GM23248 (cell line): ENCODE data around the gene SLC25A39. TPM values are rescaled to one million over a fixed set of nuclear protein-coding genes. Genes with fewer than 3 reads are reported as not detected.
"Not testable (repeated sequence)": the region's sequence is repeated elsewhere in the genome, so short reads cannot be mapped to it uniquely, and the experiment has no call there.

Source experiments
- DNase-seq: peaks from one replicate; pipeline ENCODE4 v3.0.0-alpha.2; 2015
- H2AFZ ChIP-seq: fragments of 200-600 bp; sonication (generic); 2 replicates; pipeline ENCODE4 v1.6.1; 2016; ENCODE audit warnings: antibody characterized with exemption
- H3F3A ChIP-seq: fragments of 200-600 bp; sonication (generic); 2 replicates; pipeline ENCODE4 v1.6.1; 2016; ENCODE audit warnings: mild to moderate bottlenecking, antibody characterized with exemption, mixed run types; ENCODE audit not compliant: insufficient read depth
- H3K27ac ChIP-seq: fragments of 200-600 bp; sonication (generic); 2 replicates; pipeline ENCODE4 v1.5.1; 2016; ENCODE audit warnings: mild to moderate bottlenecking
- H3K27me3 ChIP-seq: fragments of 200-600 bp; sonication (generic); replicated peaks from 2 replicates; pipeline ENCODE4 v1.6.1; 2016; ENCODE audit warnings: mild to moderate bottlenecking; ENCODE audit not compliant: insufficient read depth
- H3K36me3 ChIP-seq: fragments of 200-600 bp; sonication (generic); 2 replicates; pipeline ENCODE4 v1.6.1; 2016; ENCODE audit warnings: low read depth, mild to moderate bottlenecking
- H3K4me1 ChIP-seq: fragments of 200-600 bp; sonication (generic); 2 replicates; pipeline ENCODE4 v1.6.1; 2016; ENCODE audit warnings: mild to moderate bottlenecking; ENCODE audit not compliant: insufficient read depth
- H3K4me2 ChIP-seq: fragments of 200-600 bp; sonication (generic); one replicate; pipeline ENCODE4 v1.6.1; 2016; ENCODE audit warnings: mild to moderate bottlenecking; ENCODE audit not compliant: unreplicated experiment
- H3K4me3 ChIP-seq: fragments of 200-600 bp; sonication (generic); 2 replicates; pipeline ENCODE4 v1.5.1; 2016; ENCODE audit warnings: mild to moderate bottlenecking
- H3K79me2 ChIP-seq: fragments of 200-600 bp; sonication (generic); 2 replicates; pipeline ENCODE4 v1.6.1; 2016; ENCODE audit warnings: mild to moderate bottlenecking; ENCODE audit not compliant: insufficient read depth
- H3K9ac ChIP-seq: fragments of 200-600 bp; sonication (generic); 2 replicates; pipeline ENCODE4 v1.6.1; 2016; ENCODE audit warnings: mild to moderate bottlenecking
- H3K9me2 ChIP-seq: fragments of 200-600 bp; sonication (generic); 2 replicates; pipeline ENCODE4 v1.6.1; 2016; ENCODE audit warnings: mixed run types, mild to moderate bottlenecking, moderate library complexity; ENCODE audit not compliant: insufficient read depth
- H3K9me3 ChIP-seq: fragments of 200-600 bp; sonication (generic); one replicate; pipeline ENCODE4 v1.6.1; 2017; ENCODE audit warnings: low read depth
- H4K20me1 ChIP-seq: fragments of 200-600 bp; sonication (generic); 2 replicates; pipeline ENCODE4 v1.6.0; 2016; ENCODE audit not compliant: insufficient read depth
- EZH2 ChIP-seq: fragments of 200-600 bp; sonication (generic); IDR thresholded peaks from 2 replicates; pipeline ENCODE4 v1.6.1; 2018; ENCODE audit warnings: antibody characterized with exemption, mild to moderate bottlenecking; ENCODE audit not compliant: insufficient read depth, poor library complexity, severe bottlenecking
- EZH2phosphoT487 ChIP-seq: fragments of 200-600 bp; sonication (generic); IDR thresholded peaks from 2 replicates; pipeline ENCODE4 v1.6.1; 2018; ENCODE audit warnings: antibody characterized with exemption, moderate library complexity, mild to moderate bottlenecking, low read depth; ENCODE audit not compliant: insufficient read depth
- WGBS, 2 experiments: methylation state at CpG; one replicate each; pipeline ENCODE4 v1.1.6; 2015 to 2017; ENCODE audit warnings: low lambda C conversion rate in 2 of 2, low coverage in 1 of 2; ENCODE audit errors: missing lambda C conversion rate in 2 of 2; 5-methylcytosine and 5-hydroxymethylcytosine counted together
- in situ Hi-C: fragments of 300-500 bp; cut with MboI; formaldehyde crosslinking; loops from 2 replicates; pipeline ENCODE4 v1.15.0; 2020
- polyA plus RNA-seq: library from polyadenylated mRNA; unstranded; fragments of >200 nt; fragmentation: Nextera tagmentation; extraction: Ambion mirVana; gene quantifications from 2 replicates; pipeline ENCODE4 v1.2.1, GENCODE V29; 2016
- total RNA-seq: library from RNA; depleted of rRNA; stranded (reverse); fragments of >200 nt; shearing (Covaris generic); gene quantifications from 2 replicates; pipeline ENCODE4 v1.2.3, GENCODE V29; 2014; rRNA removed

Gene SLC25A39
- 96.1 and 118 TPM in 2 replicates for total RNA-seq
- polyA plus RNA-seq, result 117 TPM in 2 replicates

- Histone ChIP-seq H2AFZ (peak within 1 kb of the TSS; percentile 90), H3K79me2 (peaks cover 15% of the 10 kb centered on the region), H3K4me2 (peak within 1 kb of the TSS; percentile 78), H3K4me1 (peaks cover 7% of the 10 kb centered on the region; the same call in 1 of the 2 replicates), H3K9ac (peak within 1 kb of the TSS; percentile 88), H3K4me3 (peak within 1 kb of the TSS; percentile 78), H3F3A (peaks cover 16% of the 10 kb centered on the region), H4K20me1 (no peaks in the 10 kb centered on the region), H3K9me3 (no peaks in the 10 kb centered on the region), H3K27me3 (no peaks in the 10 kb centered on the region), H3K36me3 (no peaks in the 10 kb centered on the region), H3K27ac (peak within 1 kb of the TSS; percentile 95), H3K9me2 (no peaks in the 10 kb centered on the region)
- in situ Hi-C loops, result loop anchor here (5.0 kb wide), 1 partner anchor 102 kb away; no protein-coding TSS in a partner anchor
- TF ChIP-seq EZH2 (no peak), EZH2phosphoT487 (no peak)
- whole genome bisulfite sequencing, 2 experiments, result 1% methylated on average over 47 to 80 of the region's 85 CpGs
- DNase-seq, result peak; percentile 97
Observed at GRCh38 chr17:44324571-44325275, at the start of gene SLC25A39. Gene SLC25A39, minus strand, starts transcription at chr17:44324823. Its CDS starts 1,261 bp downstream, at chr17:44323562.

- H3K79me2 ChIP-seq, result no peaks in the 10 kb centered on the region
- H3K9me2 ChIP-seq, result no peaks in the 10 kb centered on the region
- no peak overlapping the region for H3K27ac ChIP-seq
- no peaks in the 10 kb centered on the region for H3K36me3 ChIP-seq
- 72 to 73% methylated on average over 10 of the region's 10 CpGs for WGBS, 2 experiments
- H4K20me1 ChIP-seq, result no peaks in the 10 kb centered on the region
- no peak overlapping the region for H3K4me3 ChIP-seq
- no peak for DNase-seq
- H3F3A ChIP-seq, result no peaks in the 10 kb centered on the region
- no peaks in the 10 kb centered on the region for H3K4me1 ChIP-seq
- no peak overlapping the region for H2AFZ ChIP-seq
- TF ChIP-seq EZH2, result no peak
- no peak for TF ChIP-seq EZH2phosphoT487
- H3K9me3 ChIP-seq, result no peaks in the 10 kb centered on the region
- no peak overlapping the region for H3K9ac ChIP-seq
- H3K4me2 ChIP-seq, result no peak overlapping the region
- in situ Hi-C loops, result no loop called here
- peaks cover 13% of the 10 kb centered on the region; the same call in 1 of the 2 replicates for H3K27me3 ChIP-seq
Observed at GRCh38 chr17:44372036-44372435, 47.4 kb upstream of the SLC25A39 start.

GRCh38 chr17:44369414-44370023, 44.9 kb upstream of the SLC25A39 start:
- WGBS, 2 experiments, result 29 to 35% methylated on average over 16 to 17 of the region's 17 CpGs
- DNase-seq, result not testable (repeated sequence)

GRCh38 chr17:44368391-44369243, 44.0 kb upstream of the SLC25A39 start:
- H3K9ac ChIP-seq, H3K36me3 ChIP-seq, H3K9me3 ChIP-seq, H3F3A ChIP-seq, H3K27ac ChIP-seq, H3K4me2 ChIP-seq, H2AFZ ChIP-seq, DNase-seq, H3K4me1 ChIP-seq, H3K79me2 ChIP-seq, in situ Hi-C loops, H3K4me3 ChIP-seq, H4K20me1 ChIP-seq, H3K9me2 ChIP-seq: not testable (repeated sequence)
- peaks cover 25% of the 10 kb centered on the region for H3K27me3 ChIP-seq
- 71 to 76% methylated on average over 31 to 40 of the region's 42 CpGs for WGBS, 2 experiments

More at GRCh38 chr17:44369414-44370023, 44.9 kb upstream of the SLC25A39 start:
- H3K4me3 ChIP-seq, H3K27ac ChIP-seq, H3K9me2 ChIP-seq, H4K20me1 ChIP-seq, H3K79me2 ChIP-seq, H3K4me1 ChIP-seq, H2AFZ ChIP-seq, H3K4me2 ChIP-seq, H3F3A ChIP-seq, H3K36me3 ChIP-seq, H3K9me3 ChIP-seq, in situ Hi-C loops, H3K9ac ChIP-seq: not testable (repeated sequence)
- H3K27me3 ChIP-seq, result peaks cover 25% of the 10 kb centered on the region
